HG02759 (cell line): ENCODE data around the gene SZT2.
"Not testable (repeated sequence)": the region's sequence is repeated elsewhere in the genome, so short reads cannot be mapped to it uniquely, and the experiment has no call there.

Source experiments
- ATAC-seq: cut with Tn5 transposase; IDR thresholded peaks from one replicate; pipeline ENCODE4 v1.9.1; 2021; ENCODE audit warnings: mild to moderate bottlenecking, moderate library complexity; ENCODE audit not compliant: unreplicated experiment

SZT2 gene

DNA sequence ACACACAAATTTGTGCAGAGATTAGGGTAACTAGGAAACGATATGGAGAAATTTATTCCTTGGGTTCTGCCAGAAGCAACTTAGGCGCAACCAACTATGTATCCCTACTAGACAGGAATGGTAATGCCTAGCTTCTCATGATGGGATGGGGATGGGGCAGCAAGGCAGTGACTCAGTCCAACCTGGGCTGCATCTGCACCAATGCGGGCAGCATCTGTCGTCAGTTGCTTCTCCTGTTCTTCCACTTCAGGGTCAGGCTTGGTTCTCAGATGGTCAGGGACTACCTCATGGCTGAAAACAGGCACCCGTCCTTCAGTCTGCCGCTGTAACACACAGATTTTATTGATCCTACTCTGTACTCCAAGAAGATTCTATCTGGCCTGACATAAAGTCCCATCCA lies 3.0 kb upstream of the SZT2 start:
- ATAC-seq = no peak

DNA sequence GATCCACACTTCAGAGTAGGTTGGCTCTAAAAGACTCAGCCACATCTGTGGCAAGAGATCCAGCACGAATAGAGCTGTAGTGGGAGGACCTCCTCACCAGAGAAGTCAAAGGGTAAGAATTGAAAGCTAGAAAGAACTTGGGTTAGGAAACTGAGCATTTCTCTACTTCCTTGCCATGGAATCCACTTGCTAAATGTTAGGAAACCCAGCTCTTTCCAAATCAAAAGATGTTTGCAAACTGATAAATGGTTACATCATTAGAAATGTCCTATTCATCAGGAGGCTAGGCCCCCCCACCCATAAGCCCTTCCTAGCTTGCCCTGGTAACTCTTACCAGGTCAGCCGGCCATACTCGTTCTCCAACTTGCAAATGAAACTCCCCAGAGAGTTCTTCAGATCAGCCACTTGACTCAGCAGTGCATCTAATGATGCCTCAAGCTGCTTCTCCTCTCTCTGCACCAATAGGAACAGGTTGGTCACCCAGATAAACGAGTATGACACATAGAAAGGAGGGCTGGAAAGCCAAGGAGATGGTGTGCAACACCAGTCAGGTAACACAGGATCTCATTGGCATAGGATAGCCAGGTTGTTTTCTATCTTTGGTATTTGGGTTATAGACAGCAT lies 1.6 kb upstream of the SZT2 start:
- ATAC-seq = no peak

DNA sequence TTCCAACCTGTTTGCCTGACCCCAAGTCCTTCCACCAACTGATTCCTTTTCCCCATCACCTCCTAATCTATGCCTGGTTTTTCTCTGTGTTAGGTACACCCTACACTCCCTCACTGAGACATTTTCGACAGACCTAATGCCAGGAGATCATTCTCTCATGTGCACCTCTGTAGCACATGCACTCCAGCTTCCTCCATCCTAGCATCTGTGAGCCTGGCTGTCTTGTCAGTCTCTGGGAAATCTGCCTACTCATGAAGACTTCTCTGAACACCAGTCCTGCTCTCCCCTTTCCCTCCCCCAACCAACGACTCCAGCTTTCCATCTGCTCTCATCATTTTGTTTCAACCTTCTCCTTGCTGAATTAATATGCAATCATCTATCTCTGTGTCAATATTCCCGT lies 1.1 kb upstream of the SZT2 start:
- no peak for ATAC-seq

DNA sequence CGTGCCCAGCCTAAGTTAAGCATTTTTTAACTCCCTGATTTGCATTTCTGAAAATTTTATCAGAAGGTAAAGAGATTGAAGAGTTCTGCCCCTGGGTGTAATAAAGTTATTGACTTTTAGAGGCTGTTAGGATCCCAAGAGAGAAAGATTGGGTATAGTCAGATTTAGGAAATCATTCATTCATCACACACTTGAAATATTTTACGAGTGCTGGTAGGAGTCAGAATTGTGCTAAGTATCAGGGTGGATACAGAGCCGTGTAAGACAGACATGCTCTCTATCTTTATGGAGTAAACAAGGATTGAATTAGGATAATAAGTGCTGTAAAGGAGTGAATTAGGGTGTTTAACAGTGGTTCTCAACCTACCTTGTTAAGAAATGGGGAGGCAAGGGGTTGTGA lies 3.0 kb downstream of the SZT2 start:
- ATAC-seq = no peak

DNA sequence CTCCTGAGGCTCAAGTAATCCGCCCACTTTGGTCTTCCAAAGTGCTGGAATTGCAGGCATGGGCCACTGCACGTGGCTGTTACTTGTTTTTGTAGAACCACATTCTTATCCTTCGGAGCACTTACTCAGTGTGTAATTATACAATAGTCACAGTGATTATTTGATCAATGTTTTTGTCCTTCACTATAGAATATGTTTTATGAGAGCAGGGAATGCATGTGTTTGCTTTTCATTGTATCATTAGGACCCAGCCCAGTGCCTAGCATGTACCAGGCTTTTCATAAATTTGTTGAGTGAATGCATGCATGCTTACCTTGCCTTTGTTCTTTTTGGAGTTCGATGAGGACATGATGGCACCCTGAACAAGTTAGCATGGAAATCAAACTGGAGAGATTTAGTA lies 5.8 kb downstream of the SZT2 start:
- no peak for ATAC-seq

DNA sequence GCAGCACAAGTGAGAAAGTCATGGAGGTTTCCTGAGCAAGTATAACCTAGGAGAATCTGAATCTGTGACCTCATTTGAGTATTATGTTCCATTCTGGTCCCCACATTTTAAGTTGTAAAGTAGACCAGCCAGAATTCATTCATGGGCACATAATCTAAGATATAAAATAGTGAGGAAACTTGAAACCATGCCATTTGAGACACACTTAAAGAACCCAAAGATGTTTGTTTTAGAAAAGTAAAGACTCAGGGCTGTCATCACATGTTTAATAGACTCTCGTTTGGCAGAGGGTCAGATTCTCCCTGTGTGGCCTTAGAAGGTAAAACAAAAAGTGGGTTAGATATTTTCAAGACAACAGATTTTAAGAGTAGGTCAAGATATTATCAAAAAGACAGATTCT lies 6.4 kb downstream of the SZT2 start:
- no peak for ATAC-seq

DNA sequence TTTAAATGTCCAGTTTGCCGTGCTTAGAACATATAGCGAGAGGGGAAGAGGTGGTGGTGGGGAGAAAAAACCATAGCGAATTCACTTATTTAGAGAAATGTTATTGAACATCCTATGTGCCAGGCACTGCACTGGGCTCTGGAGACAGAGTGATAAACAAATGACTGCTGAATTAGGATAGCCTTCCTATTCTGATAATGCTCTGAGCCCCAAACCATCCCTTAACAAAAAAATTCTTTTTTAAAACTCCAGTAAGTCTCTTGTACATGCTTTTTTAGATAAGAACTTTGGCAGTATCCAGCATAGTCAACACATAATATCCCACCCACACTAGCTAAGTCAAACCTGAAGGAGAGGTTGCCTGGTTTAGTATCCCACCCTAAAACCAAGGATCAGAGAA lies 8.5 kb downstream of the SZT2 start:
- ATAC-seq = no peak

DNA sequence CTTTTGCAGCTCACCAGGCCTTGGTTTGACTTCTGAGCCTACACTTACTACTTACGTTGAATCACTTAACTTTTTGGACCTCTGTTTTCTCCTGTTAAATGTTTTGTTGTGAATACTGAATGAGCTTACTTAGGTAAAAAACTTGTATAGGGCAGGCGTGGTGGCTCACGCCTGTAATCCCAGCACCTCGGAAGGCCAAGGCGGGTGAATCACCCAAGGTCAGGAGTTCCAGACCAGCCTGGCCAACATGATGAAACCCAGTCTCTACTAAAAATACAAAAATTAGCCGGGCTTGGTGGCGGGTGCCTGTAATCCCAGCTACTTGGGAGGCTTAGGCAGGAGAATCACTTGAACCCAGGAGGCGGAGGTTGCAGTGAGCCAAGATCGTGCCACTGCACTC lies 10.7 kb downstream of the SZT2 start:
- ATAC-seq = not testable (repeated sequence)

DNA sequence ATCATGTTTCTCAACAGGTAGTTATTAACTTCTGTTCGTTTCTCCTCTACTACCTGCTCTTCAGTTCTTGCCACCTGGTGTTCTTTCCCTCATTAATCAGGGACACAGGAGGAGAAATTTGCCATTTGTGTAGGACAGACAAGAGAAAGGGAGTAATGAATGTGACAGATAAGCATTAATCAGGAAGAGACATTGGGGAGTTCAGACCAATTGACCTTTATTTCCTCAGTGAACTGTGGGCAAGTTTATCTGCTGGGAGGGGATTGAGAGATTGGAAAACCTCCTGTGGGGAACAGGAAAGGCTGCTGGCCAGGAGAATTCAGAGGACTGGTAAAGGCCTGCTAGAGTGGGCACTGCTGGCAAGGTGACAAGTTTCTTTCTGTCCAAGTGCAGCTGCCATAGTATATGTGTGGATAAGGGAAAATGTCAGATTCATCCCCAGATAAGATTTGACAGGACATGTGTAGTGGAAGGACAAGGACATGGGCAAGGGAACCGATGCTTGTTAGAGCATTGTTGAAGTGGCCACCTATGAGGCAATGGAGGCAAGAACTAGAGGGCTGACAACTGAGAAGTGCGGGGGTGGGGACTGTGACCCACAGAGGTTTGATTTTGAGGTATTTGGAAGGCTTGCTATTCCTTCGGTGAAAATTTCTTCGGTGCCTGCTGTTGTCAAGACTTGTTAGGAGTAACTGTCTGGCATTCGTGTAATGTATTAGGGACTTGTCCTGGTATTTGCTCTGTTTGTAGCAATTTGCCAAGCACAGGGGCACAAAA lies 12.6 kb downstream of the SZT2 start:
- ATAC-seq = no peak

DNA sequence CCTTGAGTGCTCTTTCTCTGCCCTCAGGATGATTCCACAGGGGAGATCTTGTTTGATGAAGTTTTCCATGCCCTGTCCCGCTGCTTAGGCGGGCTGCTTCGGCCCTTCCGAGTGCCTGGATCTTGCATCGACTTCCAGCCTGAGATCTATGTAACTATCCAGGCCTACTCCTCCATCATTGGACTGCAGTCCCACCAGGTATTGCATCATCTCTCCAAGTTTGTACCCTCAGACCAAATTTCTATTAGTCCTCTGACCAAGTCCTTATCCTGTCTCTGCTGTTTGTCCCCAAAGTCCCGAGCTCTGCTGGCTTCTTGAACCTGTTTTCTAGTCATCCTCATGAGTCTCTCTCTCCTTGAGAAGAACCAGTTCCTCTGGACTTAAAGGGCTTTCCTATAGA lies 14.7 kb downstream of the SZT2 start:
- no peak for ATAC-seq

DNA sequence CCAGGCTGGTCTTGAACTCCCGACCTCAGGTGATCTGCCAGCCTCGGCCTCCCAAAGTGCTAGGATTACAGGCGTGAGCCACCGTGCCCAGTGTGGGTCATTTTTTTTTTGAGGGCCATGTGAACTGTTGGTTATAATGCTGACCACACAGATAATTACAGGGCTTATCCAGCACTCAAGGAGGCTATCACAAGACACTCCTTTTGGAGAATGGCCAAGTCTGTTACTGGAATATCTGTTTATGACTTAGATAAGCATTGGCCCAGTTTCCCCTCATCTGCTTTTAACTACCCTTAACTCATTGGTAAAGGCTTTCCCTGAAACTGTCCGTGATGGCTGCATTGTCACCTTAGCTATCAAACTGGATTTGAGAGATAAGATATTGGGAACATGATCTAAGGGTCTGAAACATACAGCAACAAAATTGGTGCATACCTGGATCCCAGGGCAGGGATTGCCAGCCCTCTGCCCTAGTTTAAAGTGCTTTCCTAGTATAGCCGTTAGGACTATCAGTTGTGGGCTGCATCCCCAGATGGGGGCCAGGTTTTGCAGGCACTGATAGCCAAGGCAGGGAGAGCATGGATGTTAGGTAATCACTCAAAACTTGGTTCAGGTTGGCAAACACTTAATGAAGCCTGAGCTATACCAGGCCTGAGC lies 15.6 kb downstream of the SZT2 start:
- no peak for ATAC-seq

DNA sequence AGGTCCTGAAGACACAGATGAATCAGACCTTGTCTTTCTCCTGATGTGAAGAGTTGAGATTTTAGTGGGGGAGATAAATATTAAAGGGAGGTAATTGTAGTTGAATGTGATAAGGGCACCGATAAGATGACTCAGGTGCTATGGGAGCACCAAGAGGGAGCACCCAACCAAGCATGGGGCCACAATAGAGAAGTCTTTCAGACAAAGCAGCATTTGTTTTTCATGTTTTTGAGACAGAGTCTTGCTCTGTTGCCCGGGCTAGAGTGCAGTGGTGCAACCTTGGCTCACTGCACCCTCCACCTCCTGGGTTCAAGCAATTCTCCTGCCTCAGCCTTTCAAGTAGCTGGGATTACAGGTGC lies 16.2 kb downstream of the SZT2 start:
- ATAC-seq = no peak

DNA sequence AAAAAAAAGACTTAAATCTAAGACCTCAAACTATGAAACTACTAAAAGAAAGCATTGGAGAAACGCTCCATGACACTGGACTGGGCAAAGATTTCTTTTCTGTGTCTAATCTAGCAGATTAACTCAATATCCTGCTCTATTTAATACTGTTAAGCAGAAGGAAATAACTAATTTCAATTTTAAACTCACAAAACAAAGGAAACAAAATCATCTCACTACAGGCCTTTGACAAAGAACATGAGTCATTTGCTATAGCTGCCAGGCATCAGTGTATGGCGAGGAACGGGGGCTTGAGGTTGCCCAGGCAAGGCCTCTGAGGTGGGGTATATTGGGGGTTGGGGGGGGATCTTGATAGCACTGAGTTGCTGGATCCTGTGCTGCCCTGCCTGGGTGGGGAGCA lies 20.9 kb downstream of the SZT2 start:
- ATAC-seq = no peak

DNA sequence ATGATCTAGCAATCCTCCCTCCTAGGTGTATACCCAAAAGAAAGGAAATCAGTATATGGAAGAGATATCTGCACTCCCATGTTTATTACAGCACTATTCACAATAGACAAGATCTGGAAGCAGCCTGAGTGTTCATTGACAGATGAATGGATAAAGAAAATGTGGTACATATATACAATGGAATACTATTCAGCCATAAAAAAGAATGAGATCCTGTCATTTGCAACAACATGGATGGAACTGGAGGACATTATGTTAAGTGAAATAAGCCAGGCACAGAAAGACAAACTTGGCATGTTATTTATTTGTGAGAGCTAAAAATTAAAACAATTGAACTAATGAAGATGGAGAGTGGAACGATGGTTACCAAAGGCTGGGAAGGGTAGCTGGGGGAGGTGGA lies 23.7 kb downstream of the SZT2 start:
- not testable (repeated sequence) for ATAC-seq

DNA sequence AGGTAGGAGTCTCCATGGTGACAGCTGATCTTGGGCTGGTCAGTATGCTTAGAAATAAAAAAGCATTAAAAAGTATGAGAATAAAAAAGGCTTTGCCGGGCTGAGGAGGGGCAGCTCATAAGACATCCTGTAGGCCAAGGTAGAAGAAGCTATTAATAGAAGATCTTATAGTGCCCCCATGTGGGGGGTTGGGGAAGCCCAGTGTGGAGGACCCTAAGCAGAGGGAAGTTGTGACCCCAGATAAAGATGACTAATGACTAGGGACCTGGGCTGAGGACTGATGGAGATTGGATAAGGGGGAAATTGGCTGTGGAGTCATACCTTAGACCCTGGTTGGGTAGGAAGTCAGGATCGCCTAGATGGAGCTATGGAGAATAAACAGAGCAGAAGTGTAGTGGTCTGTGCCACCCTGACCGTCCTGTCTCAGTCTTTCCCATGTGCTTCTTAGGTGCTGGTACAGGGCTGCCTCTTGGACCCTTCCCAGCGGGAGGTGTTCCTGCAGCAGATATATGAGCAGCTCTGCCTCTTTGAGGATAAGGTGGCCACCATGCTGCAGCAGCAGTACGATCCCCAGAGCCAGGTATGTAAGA lies 25.0 kb downstream of the SZT2 start:
- ATAC-seq = no peak

DNA sequence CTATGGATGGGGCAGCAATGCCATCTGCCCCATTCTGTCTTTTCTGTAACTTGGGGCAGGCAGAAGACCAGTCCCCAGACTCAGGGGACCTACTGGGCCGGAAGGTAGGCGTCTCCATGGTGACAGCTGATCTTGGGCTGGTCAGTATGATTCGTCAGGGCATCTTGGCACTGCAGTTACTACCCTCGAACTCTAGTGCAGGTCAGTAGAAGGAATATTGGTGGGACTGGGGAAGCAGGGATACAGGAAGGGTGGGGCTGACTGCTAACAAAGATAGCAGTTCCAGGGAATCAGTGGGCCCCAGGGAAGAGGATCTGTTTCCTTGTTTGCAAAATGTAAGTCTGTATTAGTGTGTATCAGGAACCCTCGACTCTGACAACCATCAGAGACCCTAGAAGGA lies 26.2 kb downstream of the SZT2 start:
- no peak for ATAC-seq

DNA sequence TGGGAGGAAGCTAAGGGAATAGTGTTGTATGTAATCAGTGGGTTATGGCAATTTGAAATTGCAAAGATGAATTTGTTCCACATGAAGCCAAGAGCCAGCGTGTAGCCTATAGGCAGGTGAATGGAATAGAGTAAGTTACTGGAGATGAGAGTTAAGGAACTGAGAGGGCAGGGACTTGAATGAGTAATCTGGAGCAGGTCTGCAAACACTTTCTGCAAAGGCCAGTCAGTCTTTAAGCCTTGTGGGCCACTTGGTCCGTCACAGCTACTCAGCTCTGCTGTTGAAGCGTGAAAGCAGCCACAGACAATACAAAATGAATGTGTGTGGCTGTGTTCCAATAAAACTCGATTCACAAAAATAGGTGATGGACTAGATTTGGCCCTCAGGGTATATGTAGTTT lies 29.2 kb downstream of the SZT2 start:
- peak; percentile 53 for ATAC-seq

DNA sequence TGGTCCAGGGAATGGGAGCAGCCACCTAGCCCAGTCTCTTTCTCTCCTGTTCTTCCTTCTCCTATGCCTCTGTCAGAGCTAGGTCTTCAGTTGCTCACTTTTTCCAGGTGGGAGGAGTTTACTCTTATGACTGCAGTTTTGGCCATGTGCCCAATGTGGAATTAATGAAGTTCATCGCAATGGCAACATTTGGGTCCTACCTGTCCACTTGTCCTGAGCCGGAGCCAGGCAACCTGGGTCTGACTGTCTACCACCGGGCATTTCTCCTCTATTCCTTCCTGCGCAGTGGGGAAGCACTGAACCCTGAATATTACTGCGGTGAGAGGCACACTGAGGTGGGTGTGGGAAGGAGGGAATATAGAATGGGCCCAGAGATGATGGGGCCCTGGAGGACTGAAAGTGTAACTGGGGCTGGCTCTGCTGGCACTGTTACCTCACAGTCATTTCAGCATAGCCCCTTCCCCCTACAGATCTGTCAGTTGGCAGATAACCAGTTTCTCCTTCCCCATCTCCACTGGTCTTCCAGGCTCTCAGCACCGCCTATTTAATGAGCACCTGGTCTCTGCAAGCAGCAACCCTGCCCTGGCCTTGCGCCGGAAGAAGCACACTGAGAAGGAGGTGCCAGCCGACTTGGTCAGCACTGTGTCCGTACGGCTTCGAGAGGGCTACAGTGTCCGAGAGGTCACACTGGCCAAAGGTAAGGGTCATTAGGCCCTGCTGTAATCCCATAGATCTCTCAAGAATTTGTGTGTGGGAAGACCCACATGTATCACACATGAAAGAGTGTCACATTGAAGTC lies 30.1 kb downstream of the SZT2 start:
- no peak for ATAC-seq

DNA sequence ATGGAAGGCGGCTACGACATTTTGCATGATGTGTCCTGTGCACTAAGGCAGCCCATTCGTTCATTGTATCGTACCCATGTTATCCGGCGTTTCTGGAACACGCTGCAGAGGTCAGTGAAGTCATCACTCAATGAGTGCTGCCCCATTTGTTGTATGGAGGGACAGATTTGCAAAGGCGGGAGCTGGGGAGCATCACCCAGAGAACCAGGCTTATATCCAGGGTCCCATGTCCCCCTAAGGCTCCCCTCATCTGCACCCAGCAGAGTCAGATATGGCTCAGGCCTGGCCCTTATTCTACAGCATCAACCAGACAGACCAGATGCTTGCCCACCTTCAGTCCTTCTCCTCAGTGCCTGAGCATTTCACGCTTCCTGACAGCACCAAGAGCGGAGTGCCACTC lies 31.2 kb downstream of the SZT2 start:
- no peak for ATAC-seq

DNA sequence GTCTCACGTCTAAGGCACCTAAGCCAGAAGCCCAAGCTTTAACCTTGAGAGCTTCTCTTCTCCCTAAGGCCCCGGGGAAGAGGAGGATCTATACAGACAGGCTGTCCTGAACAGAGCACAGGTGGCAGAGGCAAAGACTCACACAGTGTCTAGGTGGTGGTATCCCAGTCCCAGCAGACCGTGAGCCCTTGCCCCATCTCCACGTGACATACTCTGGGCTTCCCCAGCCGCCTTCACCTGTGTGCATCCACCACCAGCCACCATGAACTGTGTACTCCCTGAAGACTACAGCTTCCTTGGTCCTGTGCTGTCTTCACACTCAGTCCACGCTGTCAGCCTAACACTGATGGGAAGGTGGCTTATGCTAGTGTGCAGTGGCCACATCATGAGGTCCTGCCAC lies 31.7 kb downstream of the SZT2 start:
- ATAC-seq = no peak
